GM12875 (cell line): ENCODE results near the gene MCF2L2.

ENCODE experiments used
- H3K4me3 ChIP-seq: one replicate; pipeline ENCODE4 v1.5.1; 2011; ENCODE audit warnings: low read depth, low read length, control low read depth
- TF ChIP-seq, protein P1 (sequence below): IDR thresholded peaks from 2 replicates; pipeline ENCODE4 v1.5.1; 2011; ENCODE audit warnings: low read depth, mild to moderate bottlenecking, control low read depth, inconsistent platforms, low read length, moderate library complexity, borderline replicate concordance; ENCODE audit not compliant: insufficient read depth

Gene MCF2L2

DNA sequence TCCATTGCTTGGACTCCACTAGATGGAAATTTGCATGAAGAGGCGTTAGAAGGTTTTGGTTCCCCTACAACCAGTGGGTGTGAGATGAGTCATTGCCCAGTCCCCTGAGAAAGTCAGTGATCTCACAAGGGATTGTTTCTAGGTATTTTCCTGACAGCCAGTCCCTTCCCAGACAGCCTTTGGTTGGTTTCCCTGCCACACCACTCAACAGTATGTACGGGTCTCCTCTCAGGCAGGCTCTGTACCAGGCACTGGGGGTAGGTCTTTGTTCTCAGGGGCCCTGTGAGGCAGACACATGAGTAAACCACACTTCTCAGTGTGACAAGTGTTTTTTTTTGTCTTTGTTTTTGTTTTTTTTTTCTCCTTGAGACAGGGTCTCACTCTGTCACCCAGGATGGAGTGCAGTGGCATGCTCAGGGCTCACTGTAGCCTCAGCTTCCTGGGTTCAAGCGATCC, 269.8 kb downstream of the MCF2L2 start:
- H3K4me3 ChIP-seq = no peak overlapping the region
- TF ChIP-seq, protein P1, sequence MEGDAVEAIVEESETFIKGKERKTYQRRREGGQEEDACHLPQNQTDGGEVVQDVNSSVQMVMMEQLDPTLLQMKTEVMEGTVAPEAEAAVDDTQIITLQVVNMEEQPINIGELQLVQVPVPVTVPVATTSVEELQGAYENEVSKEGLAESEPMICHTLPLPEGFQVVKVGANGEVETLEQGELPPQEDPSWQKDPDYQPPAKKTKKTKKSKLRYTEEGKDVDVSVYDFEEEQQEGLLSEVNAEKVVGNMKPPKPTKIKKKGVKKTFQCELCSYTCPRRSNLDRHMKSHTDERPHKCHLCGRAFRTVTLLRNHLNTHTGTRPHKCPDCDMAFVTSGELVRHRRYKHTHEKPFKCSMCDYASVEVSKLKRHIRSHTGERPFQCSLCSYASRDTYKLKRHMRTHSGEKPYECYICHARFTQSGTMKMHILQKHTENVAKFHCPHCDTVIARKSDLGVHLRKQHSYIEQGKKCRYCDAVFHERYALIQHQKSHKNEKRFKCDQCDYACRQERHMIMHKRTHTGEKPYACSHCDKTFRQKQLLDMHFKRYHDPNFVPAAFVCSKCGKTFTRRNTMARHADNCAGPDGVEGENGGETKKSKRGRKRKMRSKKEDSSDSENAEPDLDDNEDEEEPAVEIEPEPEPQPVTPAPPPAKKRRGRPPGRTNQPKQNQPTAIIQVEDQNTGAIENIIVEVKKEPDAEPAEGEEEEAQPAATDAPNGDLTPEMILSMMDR = no peak

DNA sequence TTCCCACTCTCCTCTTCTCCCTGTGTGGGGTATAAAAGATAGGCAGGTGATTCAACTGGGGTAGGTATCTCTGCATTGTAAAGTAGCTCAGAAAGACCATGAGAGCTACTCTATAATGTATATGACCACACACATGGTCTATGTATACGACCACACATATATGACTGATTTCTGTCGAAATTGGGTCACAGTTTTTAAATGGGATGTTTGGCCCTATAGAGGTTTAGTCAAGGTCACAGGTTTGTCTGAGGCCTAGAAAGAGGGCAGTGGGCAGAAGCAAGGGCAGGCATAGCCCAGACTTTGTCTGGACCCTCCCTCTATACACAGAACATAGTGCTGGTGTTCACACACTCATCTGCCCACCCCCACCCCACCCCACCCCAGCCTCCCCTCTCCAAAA, 270.3 kb downstream of the MCF2L2 start:
- TF ChIP-seq, protein P1 = no peak
- H3K4me3 ChIP-seq = no peak overlapping the region

DNA sequence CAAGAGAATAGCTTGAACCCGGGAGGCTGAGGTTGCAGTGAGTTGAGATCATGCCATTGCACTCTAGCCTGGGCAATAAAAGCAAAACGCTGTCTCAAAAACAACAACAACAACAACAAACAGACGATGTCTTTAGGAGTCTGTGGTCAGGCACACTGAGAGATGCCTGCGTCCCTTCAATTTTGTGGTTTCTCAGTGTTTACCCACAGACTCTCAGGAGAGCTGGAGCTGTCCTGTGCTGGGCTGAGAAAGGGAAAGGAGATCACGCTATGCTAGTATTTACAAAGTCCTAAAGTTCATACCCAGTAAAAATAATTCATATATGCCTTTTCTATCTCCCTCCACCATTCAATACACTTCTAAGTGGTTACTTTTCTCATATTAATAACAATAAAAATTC, 272.2 kb downstream of the MCF2L2 start:
- H3K4me3 ChIP-seq = no peak overlapping the region
- TF ChIP-seq, protein P1 = no peak

DNA sequence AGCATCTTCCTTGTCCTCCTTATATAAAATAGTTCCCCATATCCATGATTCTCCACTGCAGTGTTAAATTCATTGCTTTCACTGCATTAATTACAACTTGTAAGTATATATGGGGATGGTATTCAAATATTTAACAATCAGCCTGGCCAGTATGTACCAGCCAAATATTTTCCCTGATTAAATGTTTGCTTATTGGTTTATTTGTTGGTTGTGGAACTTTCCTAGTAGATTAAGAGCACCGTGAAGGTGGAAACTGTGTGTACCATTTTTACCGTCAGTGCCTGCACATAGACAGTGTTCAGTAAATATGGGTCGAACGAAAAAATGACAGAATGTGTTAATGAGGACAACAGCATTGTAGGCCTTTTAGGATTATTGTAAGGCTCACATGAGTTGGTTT, 272.9 kb downstream of the MCF2L2 start:
- TF ChIP-seq, protein P1 = no peak
- H3K4me3 ChIP-seq = no peak overlapping the region

DNA sequence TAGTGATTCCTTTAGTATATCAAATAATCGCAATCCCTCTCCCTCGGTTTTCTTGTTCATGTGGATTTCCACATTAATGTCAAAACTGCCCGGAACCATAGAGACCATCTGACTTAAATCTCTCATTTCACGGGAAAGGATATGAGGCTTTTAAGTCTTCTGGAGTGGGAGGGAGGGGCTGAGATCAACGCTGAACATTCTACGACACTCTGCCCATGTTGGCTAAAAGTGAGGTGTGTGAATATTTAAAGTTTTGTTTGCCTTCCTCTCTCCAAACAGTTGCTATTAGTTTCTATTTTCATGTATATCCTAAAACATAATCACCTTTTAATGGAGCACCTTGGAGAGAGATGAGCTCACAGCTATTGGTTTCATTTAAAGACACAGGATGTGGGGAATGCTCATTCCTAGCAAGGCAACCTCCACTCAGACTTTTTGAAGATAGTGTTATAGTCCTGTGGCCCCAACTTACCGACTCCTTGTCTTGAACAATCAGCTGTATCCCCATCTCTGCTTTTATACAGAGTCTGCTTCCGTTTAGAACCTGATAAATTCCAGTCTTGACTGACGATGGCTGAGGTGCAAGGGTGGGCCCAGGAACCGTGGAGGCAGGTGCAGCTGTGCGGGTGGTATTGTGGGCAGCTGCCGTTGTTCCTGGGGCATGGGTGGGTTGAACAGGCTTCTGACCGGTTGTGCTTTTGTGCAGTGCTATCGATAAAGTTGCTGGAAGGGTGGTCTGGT, 275.0 kb downstream of the MCF2L2 start:
- TF ChIP-seq, protein P1 = no peak

DNA sequence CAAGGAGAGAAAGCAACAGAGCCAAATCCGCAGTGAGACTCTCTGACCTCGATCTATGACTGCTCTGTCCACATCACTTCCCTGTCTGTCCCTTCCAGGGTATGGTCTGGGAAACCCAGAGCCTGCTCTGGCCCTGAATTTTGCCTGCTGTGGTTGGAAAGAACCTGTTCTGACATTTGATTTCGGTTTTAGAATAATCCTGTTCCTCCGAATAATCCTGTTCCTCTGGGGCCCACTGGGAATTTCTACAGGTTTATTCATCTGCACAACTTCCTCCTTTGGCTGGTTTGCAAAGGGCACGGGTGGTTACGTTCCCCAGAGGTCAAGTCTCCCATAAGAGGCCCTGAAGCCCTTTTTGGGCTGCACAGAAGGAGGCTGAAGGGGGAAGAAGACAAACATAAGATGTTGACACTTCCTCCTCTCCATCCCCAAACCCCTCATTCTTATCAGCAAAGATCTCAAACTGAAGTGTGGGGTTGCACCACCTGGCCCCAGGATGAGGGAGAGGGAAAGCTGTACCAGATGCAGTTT, 276.5 kb downstream of the MCF2L2 start:
- TF ChIP-seq, protein P1 = no peak
- no peak overlapping the region for H3K4me3 ChIP-seq

More for the DNA sequence above, 275.0 kb downstream of the MCF2L2 start:
- no peak overlapping the region for H3K4me3 ChIP-seq

DNA sequence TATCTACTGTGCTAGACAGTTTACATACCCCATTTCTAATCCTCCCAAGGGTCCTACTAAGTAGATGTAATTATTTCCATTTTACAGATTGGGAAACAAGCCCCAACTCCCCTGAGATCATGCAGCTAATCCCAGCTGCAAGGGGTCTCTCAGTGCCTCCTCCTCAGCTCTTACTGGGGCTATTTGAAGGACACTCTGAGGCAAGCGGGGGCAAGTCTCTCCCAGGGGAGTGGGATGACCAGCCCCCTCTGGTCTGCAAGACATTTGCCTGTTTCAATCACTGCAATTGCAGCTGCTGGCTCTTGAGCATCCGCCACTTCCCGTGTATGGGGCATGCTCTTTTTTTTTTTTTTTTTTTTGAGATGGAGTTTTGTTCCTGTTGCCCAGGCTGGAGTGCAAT, 277.3 kb downstream of the MCF2L2 start:
- TF ChIP-seq, protein P1 = no peak
- no peak overlapping the region for H3K4me3 ChIP-seq
